Occipital lobe (tissue), 2 donors: ENCODE measurements around the gene RNF222. TPM values are rescaled to one million over a fixed set of nuclear protein-coding genes. Genes with fewer than 3 reads are reported as not detected.
"Not testable (repeated sequence)": the region's sequence is repeated elsewhere in the genome, so short reads cannot be mapped to it uniquely, and the experiment has no call there.

Experiments
- DNase-seq: peaks from one replicate; lab custom pipeline; 2025; lab: John Stamatoyannopoulos, UW
- total RNA-seq: library from RNA; depleted of rRNA; stranded (reverse); fragments of >200 nt; gene quantifications from one replicate; pipeline ENCODE4 v1.2.3, GENCODE V29; 2014

Gene RNF222
- total RNA-seq, 1 donor from 2014 or later: not detected

DNA sequence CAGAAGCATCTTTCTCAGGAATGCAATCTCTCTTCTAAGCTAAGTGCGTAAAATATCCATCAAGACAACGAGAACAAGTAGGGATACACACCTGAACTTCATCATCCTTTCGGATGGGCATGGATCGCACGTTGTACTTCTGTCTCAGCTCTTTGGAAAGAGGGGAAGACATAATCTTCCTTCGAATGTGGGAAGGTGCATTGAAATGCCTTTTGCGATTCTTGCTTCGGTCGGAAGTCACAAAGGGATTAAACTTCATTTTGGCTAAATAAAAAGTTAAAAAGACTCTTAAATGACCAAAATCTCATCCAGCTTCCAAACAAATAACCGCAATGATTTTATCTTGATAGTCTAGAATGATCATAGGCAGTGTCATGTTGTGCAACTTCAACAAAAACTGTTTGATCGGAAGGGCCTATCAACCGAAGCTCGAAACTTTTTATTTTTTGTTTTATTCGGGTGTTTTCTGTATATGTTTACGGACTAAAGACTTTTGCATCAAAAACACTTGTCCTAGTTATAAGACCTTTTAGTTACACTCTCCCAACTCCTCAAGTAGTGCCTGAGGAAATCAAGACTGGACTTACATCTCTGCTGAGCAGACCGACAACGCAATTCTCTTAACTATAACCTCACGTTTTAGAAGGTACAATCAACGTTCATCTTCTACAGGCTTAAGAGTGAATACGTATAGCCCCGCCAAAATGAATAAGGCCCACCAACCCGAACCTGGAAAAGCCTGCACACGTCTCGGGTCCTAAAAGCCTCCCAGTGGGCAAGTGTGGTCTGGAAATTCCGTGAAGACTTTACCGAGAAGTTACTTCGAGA lies 15.4 kb downstream of the RNF222 start:
- no peak for DNase-seq

DNA sequence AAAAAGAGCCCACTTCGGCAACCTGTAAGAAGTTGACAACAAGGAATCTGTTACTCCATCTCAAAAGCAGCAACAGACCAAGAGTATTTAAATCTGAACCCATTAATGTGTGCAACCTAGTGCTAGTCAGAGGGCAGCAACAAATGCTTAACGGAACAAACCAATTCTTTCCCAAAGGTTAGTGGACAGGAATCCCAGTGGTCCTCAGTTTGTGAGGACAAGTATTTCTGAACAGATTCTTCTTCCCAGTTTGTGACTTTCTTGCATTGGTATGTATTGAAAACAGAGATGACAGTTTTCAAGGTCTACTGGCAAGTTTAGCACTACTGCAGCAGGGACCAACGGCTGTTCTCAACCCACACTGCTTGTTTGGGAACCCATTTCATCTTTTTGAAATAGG lies 17.6 kb downstream of the RNF222 start:
- no peak for DNase-seq

DNA sequence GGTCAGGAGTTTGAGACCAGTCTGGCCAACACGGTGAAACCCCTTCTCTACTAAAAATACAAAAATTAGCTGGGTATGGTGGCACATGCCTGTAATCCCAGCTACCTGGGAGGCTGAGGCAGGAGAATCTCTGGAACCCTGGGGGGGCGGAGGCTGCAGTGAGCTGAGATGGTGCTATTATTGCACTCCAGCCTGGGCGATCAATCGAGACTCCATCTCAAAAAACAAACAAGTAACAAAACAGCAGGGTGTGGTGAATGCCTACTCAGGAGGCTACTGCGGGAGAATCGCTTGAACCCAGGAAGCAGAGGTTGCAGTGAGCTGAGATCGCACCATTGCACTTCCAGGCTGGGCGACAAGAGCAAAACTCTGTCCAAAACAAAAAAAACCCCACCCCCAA lies 19.5 kb downstream of the RNF222 start:
- not testable (repeated sequence) for DNase-seq

DNA sequence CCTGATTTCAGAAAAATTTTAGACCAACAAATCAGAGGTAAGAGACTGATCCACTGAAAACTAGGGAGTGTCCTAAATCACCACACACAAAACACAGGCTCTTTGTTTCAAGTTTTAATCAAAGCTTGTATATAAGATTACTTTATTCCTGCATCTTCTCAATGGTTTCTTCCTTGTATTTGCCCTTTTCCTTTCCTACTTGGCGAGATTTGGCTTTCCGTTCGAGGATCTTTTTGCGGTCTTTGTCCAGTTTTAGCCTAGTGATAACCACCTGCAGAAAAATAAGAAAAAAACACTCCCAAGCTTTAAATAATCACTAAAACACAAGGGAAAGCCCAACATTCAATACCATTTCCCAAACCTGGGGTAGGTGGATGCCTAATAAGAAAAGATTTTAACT lies 20.2 kb downstream of the RNF222 start:
- DNase-seq: no peak

DNA sequence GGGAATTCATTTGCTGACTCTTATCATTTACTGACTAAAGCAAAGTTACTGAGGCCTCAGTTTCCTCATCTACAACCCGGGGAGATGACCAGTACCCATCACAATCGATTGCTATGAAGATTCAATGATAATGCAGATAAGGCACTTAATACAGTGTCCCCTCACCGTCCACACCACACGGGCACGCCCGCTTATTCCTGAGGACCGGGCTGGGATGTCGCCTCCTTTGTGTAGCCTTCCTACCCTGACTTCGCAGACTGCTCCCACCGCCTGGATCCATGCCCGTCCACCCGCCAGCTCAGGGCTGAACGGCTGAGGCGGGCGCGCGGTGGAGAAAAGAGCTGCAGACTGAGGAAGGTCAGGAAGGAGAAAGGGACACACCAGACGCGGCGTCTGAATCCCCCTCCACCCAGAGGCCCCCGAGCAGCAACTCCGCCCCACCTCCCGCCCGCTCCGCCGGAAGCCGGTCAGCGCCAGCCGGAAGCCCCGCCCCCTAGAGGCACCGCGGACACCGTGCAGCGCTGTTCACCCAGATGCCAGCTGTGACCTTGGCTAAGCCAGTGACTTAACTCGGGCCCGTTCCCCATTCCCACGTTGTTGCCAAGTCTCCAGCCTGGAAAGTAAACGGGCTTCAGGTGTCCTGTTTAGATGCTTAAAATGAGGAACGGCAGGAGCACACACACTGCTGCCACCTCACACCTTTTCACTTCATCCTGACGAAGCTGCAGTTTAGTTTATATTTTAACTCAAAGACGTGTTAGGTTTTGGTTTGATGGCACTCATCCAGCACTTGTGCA lies 21.2 kb downstream of the RNF222 start, which contains the start of gene KRABD2:
TSS of gene KRABD2 (minus strand) at position 434 of the 797 bp plus-strand sequence.
- DNase-seq: peak; percentile 89

DNA sequence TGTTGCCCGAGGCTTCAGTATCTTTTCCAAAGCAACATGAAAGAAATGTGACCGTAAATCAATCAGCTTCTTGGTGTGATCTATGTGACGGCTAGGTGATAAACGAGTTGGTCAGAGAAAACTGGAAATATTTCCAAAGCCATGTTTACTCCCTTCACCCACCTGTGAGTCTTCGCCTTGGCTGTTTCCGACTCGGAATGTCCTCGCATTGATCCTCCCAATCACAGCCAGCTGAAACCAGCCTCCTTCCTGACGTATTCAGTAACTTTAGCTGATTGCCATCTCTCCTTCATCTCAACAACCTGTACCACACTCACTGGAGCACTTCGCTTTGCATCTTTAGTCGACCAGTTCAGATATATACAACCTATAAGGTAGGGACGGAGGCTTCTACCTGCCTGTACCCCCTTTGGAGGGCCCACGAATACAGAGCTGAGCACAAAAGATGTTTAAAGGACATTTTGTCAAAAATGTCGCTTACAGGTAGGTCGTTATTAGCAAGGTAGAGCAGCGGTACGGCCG lies 21.8 kb downstream of the RNF222 start:
- DNase-seq: peak; percentile 25

DNA sequence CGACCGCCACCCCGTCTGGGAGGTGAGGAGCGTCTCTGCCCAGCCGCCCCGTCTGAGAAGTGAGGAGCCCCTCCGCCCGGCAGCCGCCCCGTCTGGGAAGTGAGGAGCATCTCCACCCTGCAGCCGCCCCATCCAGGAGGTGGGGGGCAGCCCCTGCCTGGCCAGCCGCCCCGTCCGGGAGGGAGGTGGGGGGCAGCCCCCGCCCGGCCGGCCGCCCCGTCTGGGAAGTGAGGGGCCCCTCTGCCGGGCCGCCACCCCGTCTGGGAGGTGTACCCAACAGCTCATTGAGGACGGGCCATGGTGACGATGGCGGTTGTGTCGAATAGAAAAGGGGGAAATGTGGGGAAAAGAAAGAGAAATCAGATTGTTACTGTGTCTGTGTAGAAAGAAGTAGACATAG lies 23.8 kb downstream of the RNF222 start:
- DNase-seq: not testable (repeated sequence)

DNA sequence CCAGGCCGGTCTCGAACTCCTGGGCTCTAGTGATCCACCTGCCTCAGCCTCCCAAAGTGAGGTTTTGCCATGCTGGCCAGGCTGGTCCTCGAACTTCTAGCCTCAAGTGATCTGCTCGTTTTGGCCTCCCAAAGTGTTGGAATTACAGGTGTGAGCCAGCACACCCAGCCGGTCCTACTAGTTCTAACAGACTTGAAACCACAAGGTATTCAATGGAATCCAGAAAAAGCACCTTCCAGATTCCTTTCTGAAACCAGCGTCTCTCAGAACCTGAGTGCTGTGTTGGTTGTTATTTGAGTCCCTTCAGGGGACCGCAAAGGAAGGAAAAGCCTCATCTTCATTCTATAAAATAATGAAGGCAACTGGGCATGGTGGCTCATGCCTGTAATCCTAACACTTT lies 25.2 kb downstream of the RNF222 start:
- no peak for DNase-seq

DNA sequence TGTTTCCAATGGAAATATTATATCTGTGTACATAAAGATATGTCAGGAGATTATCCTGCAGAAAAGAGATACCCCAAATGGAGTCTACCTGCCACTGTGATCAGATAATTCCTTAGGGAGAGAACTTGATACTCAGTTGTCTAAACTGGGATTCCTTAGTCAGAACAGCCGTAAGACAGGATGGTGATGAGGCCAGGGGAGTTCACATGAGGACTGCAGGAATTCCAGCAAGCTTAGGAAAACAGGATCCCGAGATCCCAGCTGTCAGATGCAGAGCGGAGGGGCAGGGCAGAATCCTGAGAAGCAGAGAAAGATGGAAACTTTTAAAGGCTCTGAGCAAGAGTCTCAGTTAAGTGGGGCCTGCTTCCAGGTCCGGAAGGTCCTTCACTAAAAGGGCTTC lies 25.8 kb downstream of the RNF222 start:
- no peak for DNase-seq

DNA sequence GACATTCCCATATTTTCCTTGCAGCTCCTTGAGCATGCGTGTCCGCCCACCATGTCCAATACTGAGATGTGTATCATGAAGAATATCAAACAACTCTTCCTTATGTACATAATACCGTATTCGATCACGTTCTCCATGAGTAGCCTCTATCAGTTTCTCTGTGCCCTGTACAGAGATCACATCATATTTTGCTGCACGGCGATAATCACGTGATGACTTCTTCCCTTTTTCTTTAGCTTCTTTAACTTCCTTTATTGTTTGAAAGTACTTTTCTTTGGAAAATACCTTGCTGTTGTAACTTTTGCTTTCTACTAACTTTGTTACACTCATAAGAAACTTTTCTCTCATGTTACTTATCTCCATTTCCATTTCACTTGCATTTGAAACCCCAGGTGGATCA lies 27.7 kb downstream of the RNF222 start:
- no peak for DNase-seq

DNA sequence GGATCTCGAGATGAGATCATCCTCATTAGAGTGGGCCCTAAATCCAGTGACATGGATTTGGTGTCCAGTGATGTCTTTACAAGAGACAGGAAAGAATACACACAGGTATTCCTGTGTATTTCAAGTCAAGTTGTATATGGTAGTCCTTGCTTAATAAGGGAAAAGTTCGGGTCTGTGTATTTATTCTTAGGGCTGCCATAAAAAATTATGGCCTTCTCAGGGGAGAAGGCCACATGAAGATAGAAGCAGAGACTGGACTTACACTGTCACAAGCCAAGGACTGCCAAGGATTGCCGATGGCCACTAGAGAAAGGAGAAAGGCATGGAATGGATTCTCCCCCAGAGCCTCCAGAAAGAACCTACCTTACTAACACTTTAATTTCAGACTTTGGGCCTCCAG lies 29.4 kb downstream of the RNF222 start:
- no peak for DNase-seq

DNA sequence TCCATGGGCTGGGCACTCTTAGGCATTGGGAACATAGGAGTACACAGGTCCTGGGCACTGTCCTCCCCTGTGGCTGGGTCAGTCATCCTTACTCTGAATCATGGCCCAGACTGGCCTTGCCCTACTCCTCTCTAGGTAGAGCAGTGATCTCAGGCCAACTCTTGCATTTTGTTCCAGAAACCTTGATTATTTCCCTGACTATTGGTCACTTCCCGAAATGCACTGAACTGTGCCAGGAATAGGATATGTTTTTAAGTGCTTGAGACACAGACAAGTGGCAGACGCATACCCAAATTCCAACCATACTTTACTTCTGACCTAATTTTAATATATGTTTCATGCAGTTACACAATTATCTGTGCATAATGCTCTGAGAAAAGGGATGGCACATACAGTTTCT lies 31.4 kb downstream of the RNF222 start:
- no peak for DNase-seq

DNA sequence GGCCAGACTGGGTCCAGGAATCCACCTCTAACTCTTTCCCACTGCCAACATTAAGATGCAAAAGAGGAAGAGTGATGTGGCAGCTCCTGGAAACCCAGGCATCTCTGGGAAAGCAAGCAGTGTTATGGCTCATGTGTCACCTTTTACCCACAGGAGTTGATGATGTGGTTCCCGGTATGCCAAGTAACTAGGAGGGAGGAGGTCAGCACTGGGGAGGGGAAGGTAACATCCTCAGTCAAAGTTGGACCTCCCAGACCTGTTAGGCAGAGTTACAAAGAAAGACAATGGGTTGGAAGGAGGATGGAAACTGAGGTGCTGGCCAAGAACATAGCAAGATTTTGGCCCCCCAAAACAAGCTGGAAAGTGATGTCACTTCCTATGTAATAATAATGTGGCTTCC lies 32.5 kb downstream of the RNF222 start:
- DNase-seq: no peak

DNA sequence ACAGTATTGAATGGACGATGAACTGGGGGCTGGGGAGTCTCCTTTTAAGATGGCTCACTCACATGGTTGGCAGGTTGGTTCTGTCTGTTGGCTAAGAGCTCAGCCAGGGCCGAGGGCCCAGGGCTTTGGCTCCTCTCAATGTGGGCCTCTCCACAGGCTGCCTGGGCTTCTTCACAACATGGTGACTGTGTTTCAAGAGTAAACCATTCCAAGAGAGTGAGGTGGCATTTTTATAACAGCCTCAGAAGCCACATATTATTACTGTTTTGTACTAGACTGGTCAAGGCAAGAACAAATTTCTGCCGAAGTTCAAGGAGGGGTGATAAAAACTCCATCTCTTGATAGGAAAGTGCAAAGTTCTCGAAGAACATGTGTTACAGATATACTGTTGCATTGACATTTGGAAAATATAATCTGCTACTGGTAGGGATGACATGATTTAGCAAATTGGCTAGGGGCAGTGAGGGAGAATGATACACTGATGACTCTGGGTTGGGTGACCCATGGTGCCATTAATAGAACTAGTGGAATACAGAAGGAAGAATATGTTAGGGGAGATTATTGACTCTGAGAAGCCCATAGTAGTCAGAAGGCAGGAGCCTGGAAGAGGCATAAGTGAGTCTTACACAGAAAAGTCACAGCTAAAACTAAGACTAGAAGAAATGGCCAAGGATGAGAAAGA lies 34.8 kb downstream of the RNF222 start:
- no peak for DNase-seq

DNA sequence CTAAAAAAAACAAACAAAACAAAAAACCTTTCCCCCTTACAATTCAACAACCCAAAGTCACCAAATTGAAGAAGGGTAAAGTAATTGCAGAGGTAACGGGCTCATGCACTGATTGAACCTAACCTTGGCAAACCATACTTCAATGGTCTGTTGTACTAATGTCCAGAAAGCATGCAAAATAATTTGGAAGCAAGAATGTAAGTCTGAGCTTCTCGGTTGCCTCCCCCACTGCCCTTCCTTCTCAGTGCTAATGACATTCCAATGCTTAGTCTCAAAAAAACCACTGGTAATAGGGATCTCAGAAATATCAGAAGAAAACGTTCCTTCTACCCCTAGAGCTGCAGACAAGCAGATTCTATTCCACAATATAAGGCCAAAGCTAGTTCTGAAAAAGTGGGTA lies 36.9 kb downstream of the RNF222 start:
- no peak for DNase-seq

DNA sequence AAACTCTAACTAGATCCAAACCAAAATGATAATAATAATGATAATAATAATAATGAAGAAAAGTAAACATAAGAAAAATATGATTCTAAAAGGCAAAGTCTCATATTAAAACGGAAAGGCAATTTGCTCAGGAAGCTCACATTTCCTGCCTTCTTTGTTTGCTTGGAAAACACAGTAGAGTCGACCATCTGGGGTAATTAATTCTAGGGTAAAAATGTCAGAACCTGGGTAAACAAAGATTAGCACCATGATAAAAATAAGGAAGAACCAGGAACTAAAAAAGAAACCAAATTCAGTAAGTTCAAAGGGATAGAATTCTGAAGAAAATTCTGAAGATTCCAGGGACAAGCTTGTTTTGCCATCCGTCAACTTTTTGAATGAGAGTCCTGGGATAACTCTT lies 37.4 kb downstream of the RNF222 start:
- no peak for DNase-seq

DNA sequence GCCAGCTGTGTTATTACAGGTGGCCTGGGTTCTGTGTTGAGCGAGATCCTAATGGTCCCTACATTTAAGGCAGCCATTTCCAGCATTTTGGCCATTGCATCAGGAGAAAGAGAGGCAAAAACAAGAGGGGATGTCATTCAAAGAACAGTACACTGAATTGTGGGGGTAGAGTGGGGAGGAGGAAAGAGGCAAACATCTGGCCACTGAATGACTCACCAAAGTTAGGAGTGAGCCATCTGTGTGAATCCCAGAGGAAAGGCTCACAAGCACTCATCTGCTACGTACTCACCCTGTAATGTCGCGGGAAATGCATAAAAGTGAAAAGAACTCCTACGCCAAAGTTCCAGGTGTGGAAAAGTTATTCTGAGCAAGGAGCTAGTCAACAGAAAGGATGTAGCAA lies 37.9 kb downstream of the RNF222 start:
- peak; percentile 20 for DNase-seq

DNA sequence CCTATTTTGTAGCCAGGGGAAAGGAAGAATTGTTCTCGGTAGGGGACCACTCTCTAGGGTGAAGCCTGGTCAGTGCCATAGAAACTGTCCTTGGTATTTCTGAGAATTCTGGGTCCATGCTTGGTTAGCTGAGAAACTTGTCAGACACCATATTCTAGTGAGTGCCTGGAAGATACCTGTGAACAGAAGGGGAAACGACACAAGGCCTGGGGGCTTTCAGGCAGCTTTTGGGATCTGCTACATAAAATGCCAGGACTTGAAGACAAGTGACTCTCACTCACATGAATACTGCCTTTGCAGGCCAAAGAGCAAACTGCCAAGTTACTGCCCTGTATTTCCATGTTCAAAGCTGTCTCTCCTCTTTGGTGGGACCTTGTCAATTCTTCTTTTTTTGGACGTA lies 39.7 kb downstream of the RNF222 start:
- no peak for DNase-seq

DNA sequence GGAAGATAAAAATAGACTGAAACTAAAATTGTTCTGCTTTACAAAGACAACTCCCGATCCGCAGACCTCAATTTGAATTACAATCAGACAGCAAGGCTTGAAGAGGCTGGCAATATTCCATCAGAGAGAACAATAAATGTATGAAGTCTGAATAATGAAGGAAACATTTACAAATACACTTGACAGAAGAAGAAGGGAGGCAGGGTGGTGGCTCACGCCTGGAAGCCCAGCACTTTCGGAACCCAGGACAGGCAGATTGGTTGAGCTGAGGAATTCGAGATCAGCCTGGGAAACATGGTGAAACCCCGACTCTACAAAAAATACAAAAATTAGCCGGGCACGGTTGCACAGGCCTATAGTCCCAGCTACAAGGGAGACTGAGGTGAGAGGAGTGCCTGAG lies 43.4 kb downstream of the RNF222 start:
- DNase-seq: no peak

DNA sequence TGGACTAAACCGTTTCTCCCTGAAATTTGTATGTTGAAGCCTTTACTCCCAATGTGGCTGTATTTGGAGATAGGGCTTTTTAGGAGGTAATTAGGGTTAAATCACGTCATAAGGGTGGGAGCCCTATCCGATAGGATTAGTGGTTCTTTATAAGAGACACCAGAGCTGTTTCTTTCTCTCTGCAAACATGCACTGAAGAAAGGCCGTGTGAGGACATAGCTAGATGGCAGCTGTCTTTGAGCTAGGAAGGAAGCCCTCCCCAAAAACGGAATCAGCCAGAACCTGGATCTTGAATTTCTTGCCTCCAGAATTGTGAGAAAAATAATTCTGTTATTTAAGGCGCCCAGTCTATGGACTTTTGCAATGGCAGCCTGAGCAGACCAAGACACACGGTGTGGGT lies 43.9 kb downstream of the RNF222 start:
- no peak for DNase-seq

DNA sequence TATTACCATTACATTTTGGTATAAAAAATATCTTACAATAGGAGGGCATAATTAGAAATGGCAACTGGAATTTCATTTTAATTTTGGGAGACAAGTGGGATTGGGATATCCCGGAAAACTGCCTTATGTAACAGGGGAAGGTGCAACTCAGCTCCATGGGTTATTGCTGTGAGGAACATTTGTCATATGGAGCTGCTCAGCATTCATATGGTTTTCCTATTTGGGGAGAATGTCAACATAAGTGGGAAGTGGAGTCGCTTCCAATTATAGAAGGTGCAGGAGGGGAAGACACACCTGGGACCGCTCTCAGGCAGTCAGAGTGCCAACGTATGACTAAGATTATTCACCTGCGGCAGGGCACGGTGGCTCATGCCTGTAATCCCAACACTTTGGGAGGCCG lies 47.3 kb downstream of the RNF222 start:
- DNase-seq: no peak

DNA sequence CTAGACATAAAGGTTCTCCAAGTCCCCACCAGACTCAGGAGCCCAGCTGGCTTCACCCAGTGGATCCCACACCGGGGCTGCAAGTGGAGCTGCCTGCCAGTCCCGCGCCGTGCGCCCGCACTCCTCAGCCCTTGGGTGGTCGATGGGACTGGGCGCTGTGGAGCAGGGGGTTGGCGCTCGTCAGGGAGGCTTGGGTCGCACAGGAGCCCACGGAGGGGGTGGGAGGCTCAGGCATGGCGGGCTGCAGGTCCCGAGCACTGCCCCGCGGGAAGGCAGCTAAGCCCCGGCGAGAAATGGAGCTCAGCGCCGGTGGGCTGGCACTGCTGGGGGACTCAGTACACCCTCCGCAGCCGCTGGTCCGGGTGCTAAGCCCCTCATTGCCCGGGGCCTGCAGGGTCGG lies 50.6 kb downstream of the RNF222 start:
- DNase-seq: not testable (repeated sequence)
